Activated CD4-positive, alpha-beta T cell treated with anti-CD3 and anti-CD28 coated beads for 36 hours (primary cell): ENCODE results near the gene TNNT1. TPM values are rescaled to one million over a fixed set of nuclear protein-coding genes. Genes with fewer than 3 reads are reported as not detected.

Experiments
- ATAC-seq: fragments of 200-7000 bp; cut with Tn5 transposase; one replicate; pipeline ENCODE4 v1.10.0; 2021; ENCODE audit warnings: mild to moderate bottlenecking, moderate library complexity
- CTCF ChIA-PET: fragments of 350-600 bp; sonication (Branson Sonifier 250); formaldehyde crosslinking; loops from one replicate; lab custom pipeline; 2021; ENCODE audit warnings: antibody characterized with exemption; lab: Charles Lee
- POLR2A ChIA-PET: fragments of 350-600 bp; sonication (Branson Sonifier 250); formaldehyde crosslinking; loops from one replicate; lab custom pipeline; 2021; ENCODE audit warnings: antibody characterized with exemption, inconsistent platforms; lab: Charles Lee
- DNase-seq: peaks from one replicate; pipeline ENCODE4 v3.0.0-alpha.2; 2020
- H3K27ac Mint-ChIP-seq: one replicate; pipeline ENCODE4 v1.8.0; 2021; ENCODE audit warnings: mixed read lengths
- H3K27me3 Mint-ChIP-seq: one replicate; pipeline ENCODE4 v1.8.0; 2021; ENCODE audit warnings: mixed read lengths
- H3K36me3 Mint-ChIP-seq: one replicate; pipeline ENCODE4 v1.8.0; 2021; ENCODE audit warnings: low read depth, mixed read lengths
- H3K4me1 Mint-ChIP-seq: one replicate; pipeline ENCODE4 v1.8.0; 2021; ENCODE audit warnings: mixed read lengths
- H3K4me3 Mint-ChIP-seq: one replicate; pipeline ENCODE4 v1.8.0; 2021; ENCODE audit warnings: mild to moderate bottlenecking, moderate library complexity, mixed read lengths
- H3K9me3 Mint-ChIP-seq: one replicate; pipeline ENCODE4 v1.8.0; 2021; ENCODE audit warnings: low read depth, mixed read lengths
- intact Hi-C, 2 experiments: fragments of 100-400 bp; cut with DNase I in 1 of 2; cut with micrococcal nuclease in 1 of 2; formaldehyde crosslinking; loops; one replicate each; pipeline versions ENCODE4 v1.14.2 to v1.15.1; 2022 to 2024; cut with DNase I, micrococcal nuclease
- total RNA-seq, 2 experiments: library from RNA; stranded (reverse); gene quantifications; one replicate each; pipeline ENCODE4 v1.2.3, GENCODE V29; 2021

Gene TNNT1
- total RNA-seq, 2 experiments from 2014 or later = 0.47 to 0.50 TPM

- Mint-ChIP-seq H3K36me3 (no peaks in the 10 kb centered on the region), H3K27me3 (peaks cover 31% of the 10 kb centered on the region), H3K9me3 (no peaks in the 10 kb centered on the region), H3K4me1 (peaks cover 2% of the 10 kb centered on the region), H3K27ac (no peak overlapping the region), H3K4me3 (no peak overlapping the region)
- ChIA-PET POLR2A (interaction anchor here (0.6 kb wide), 1 partner anchor 256 kb away, joined by 3 read pairs; no protein-coding TSS in a partner anchor), CTCF (interaction anchor here (0.6 to 2.3 kb wide), 10 partner anchors 9 to 924 kb away, joined by 3 to 12 read pairs (median 4); no protein-coding TSS in a partner anchor)
- DNase-seq (no peak), ATAC-seq (no peak)
- intact Hi-C loops = loop anchor here (1.0 to 10.0 kb wide), 6 partner anchors 19 to 490 kb away; no protein-coding TSS in a partner anchor
Observed at GRCh38 chr19:55141696-55142095, 7.3 kb downstream of the TNNT1 start.

GRCh38 chr19:55137915-55138314, 11.1 kb downstream of the TNNT1 start:
- Mint-ChIP-seq H3K36me3 (no peaks in the 10 kb centered on the region), H3K4me3 (no peak overlapping the region), H3K4me1 (no peaks in the 10 kb centered on the region), H3K9me3 (no peaks in the 10 kb centered on the region), H3K27me3 (peaks cover 20% of the 10 kb centered on the region), H3K27ac (no peak overlapping the region)
- ATAC-seq (no peak), DNase-seq (no peak)
- ChIA-PET POLR2A (no interaction called here), CTCF (no interaction called here)
- intact Hi-C loops = no loop called here

GRCh38 chr19:55136399-55137102, 12.5 kb downstream of the TNNT1 start:
- no peaks in the 10 kb centered on the region for H3K9me3 Mint-ChIP-seq
- no peak for ATAC-seq
- H3K4me1 Mint-ChIP-seq = no peaks in the 10 kb centered on the region
- POLR2A ChIA-PET = interaction anchor here (0.5 to 0.6 kb wide), 2 partner anchors 35 to 62 kb away, joined by 3 read pairs; no protein-coding TSS in a partner anchor
- DNase-seq = no peak
- no peak overlapping the region for H3K27ac Mint-ChIP-seq
- no peaks in the 10 kb centered on the region for H3K36me3 Mint-ChIP-seq
- intact Hi-C loops = no loop called here
- CTCF ChIA-PET = interaction anchor here (0.6 to 1.0 kb wide), 5 partner anchors 12 to 924 kb away, joined by 3 read pairs; no protein-coding TSS in a partner anchor
- H3K27me3 Mint-ChIP-seq = peaks cover 21% of the 10 kb centered on the region
- H3K4me3 Mint-ChIP-seq = no peak overlapping the region

GRCh38 chr19:55134736-55135135, 14.3 kb downstream of the TNNT1 start:
- CTCF ChIA-PET = interaction anchor here (0.8 to 1.3 kb wide), 2 partner anchors 8 to 13 kb away, joined by 3 read pairs; no protein-coding TSS in a partner anchor
- intact Hi-C loops = loop anchor here in 1 of 2 experiments (5.0 kb wide), 1 partner anchor 252 kb away; no protein-coding TSS in a partner anchor

GRCh38 chr19:55133639-55134444, 15.2 kb downstream of the TNNT1 start:
- Mint-ChIP-seq H3K36me3 (no peaks in the 10 kb centered on the region), H3K9me3 (no peaks in the 10 kb centered on the region), H3K4me1 (no peaks in the 10 kb centered on the region), H3K27ac (no peak overlapping the region), H3K4me3 (no peak overlapping the region), H3K27me3 (peaks cover 21% of the 10 kb centered on the region)
- POLR2A ChIA-PET = no interaction called here
- DNase-seq (no peak), ATAC-seq (no peak)
- CTCF ChIA-PET = interaction anchor here (1.3 to 1.5 kb wide), 2 partner anchors 9 to 158 kb away, joined by 3 read pairs; no protein-coding TSS in a partner anchor
- intact Hi-C loops = loop anchor here in 1 of 2 experiments (5.0 kb wide), 1 partner anchor 252 kb away; no protein-coding TSS in a partner anchor

More at GRCh38 chr19:55134736-55135135, 14.3 kb downstream of the TNNT1 start:
- H3K27me3 Mint-ChIP-seq = peaks cover 24% of the 10 kb centered on the region
- DNase-seq (no peak), ATAC-seq (no peak)
- no peaks in the 10 kb centered on the region for H3K4me1 Mint-ChIP-seq
- H3K9me3 Mint-ChIP-seq = no peaks in the 10 kb centered on the region
- POLR2A ChIA-PET = no interaction called here
- H3K27ac Mint-ChIP-seq = no peak overlapping the region
- H3K36me3 Mint-ChIP-seq = no peaks in the 10 kb centered on the region
- H3K4me3 Mint-ChIP-seq = no peak overlapping the region

- POLR2A ChIA-PET = no interaction called here
- Mint-ChIP-seq H3K4me3 (no peak overlapping the region), H3K36me3 (no peaks in the 10 kb centered on the region), H3K27ac (no peak overlapping the region), H3K9me3 (no peaks in the 10 kb centered on the region), H3K27me3 (peaks cover 20% of the 10 kb centered on the region), H3K4me1 (no peaks in the 10 kb centered on the region)
- intact Hi-C loops = loop anchor here in 1 of 2 experiments (5.0 kb wide), 1 partner anchor 250 kb away; no protein-coding TSS in a partner anchor
- CTCF ChIA-PET = interaction anchor here (0.7 to 1.5 kb wide), 5 partner anchors 9 to 197 kb away, joined by 3 to 6 read pairs (median 3); no protein-coding TSS in a partner anchor
- ATAC-seq (no peak), DNase-seq (no peak)
Observed at GRCh38 chr19:55132453-55133129, 16.4 kb downstream of the TNNT1 start.

GRCh38 chr19:55131421-55131820, 17.6 kb downstream of the TNNT1 start:
- peaks cover 21% of the 10 kb centered on the region for H3K27me3 Mint-ChIP-seq
- no peaks in the 10 kb centered on the region for H3K36me3 Mint-ChIP-seq
- H3K4me3 Mint-ChIP-seq = no peak overlapping the region
- no peaks in the 10 kb centered on the region for H3K4me1 Mint-ChIP-seq
- DNase-seq (no peak), ATAC-seq (no peak)
- intact Hi-C loops = loop anchor here in 1 of 2 experiments (5.0 kb wide), 1 partner anchor 249 kb away; no protein-coding TSS in a partner anchor
- no peak overlapping the region for H3K27ac Mint-ChIP-seq
- ChIA-PET POLR2A (no interaction called here), CTCF (no interaction called here)
- H3K9me3 Mint-ChIP-seq = no peaks in the 10 kb centered on the region

GRCh38 chr19:55119053-55119452, 30.0 kb downstream of the TNNT1 start:
- ChIA-PET CTCF (interaction anchor here (0.5 to 0.6 kb wide), 2 partner anchors 140 to 174 kb away, joined by 3 read pairs; no protein-coding TSS in a partner anchor), POLR2A (interaction anchor here (0.6 kb wide), 1 partner anchor 1242 kb away, joined by 3 read pairs; no protein-coding TSS in a partner anchor)
- Mint-ChIP-seq H3K27me3 (peaks cover 5% of the 10 kb centered on the region), H3K36me3 (peaks cover 9% of the 10 kb centered on the region), H3K4me3 (peak overlapping the region; percentile 92), H3K9me3 (no peaks in the 10 kb centered on the region), H3K27ac (peak overlapping the region; percentile 72), H3K4me1 (peaks cover 24% of the 10 kb centered on the region)
- ATAC-seq (no peak), DNase-seq (peak; percentile 44)
- intact Hi-C loops = loop anchor here in 1 of 2 experiments (5.0 to 10.0 kb wide), 3 partner anchors 523 to 1017 kb away; partner anchors contain the start of genes NDUFA3, OSCAR, ZNF580 and ZNF581

- peaks cover 24% of the 10 kb centered on the region for H3K4me1 Mint-ChIP-seq
- peak; percentile 66 for DNase-seq
- CTCF ChIA-PET = interaction anchor here (0.5 to 2.8 kb wide), 6 partner anchors 31 to 393 kb away, joined by 3 to 7 read pairs (median 3); no protein-coding TSS in a partner anchor
Observed at GRCh38 chr19:55118401-55118991, 30.5 kb downstream of the TNNT1 start.

More at GRCh38 chr19:55118401-55118991, 30.5 kb downstream of the TNNT1 start:
- peak overlapping the region; percentile 97 for H3K27ac Mint-ChIP-seq
- ATAC-seq = no peak
- peaks cover 5% of the 10 kb centered on the region for H3K27me3 Mint-ChIP-seq
- POLR2A ChIA-PET = interaction anchor here (1.1 kb wide), 1 partner anchor 358 kb away, joined by 3 read pairs; no protein-coding TSS in a partner anchor
- H3K4me3 Mint-ChIP-seq = peak overlapping the region; percentile 92
- H3K36me3 Mint-ChIP-seq = peaks cover 9% of the 10 kb centered on the region
- intact Hi-C loops = loop anchor here in 1 of 2 experiments (5.0 to 10.0 kb wide), 3 partner anchors 524 to 1016 kb away; partner anchors contain the start of genes NDUFA3, OSCAR, ZNF580 and ZNF581
- no peaks in the 10 kb centered on the region for H3K9me3 Mint-ChIP-seq
